Brain microvascular endothelial cell (primary cell): Measurements from ENCODE around the gene MLLT3.
A peak's percentile ranks its signal among the peaks of the same experiment; 100 is the strongest.

Source experiments
- DNase-seq: peaks from one replicate; pipeline ENCODE4 v3.0.0-alpha.2; 2020
- H3K27ac ChIP-seq: fragments of 250-450 bp; sonication (Bioruptor Pico); 2 replicates; pipeline ENCODE4 v1.5.1; 2020; ENCODE audit warnings: mild to moderate bottlenecking, moderate library complexity
- H3K27me3 ChIP-seq: fragments of 250-450 bp; sonication (Bioruptor Pico); replicated peaks from 2 replicates; pipeline ENCODE4 v1.5.1; 2020; ENCODE audit warnings: mild to moderate bottlenecking
- H3K36me3 ChIP-seq: fragments of 250-450 bp; sonication (Bioruptor Pico); replicated peaks from 2 replicates; pipeline ENCODE4 v1.5.1; 2020; ENCODE audit warnings: mild to moderate bottlenecking
- H3K4me3 ChIP-seq: 2 replicates; pipeline ENCODE4 v1.5.1; 2011; ENCODE audit warnings: low read depth, mild to moderate bottlenecking, control low read depth, low read length, moderate library complexity
- in situ Hi-C: cut with HindIII; loops from 2 replicates; pipeline ENCODE4 v1.10.0; 2017; ENCODE audit warnings: low sequenced_read_pairs, low pct_ligation_motif_present
- TF ChIP-seq, protein P1 (sequence below): IDR thresholded peaks from 2 replicates; pipeline ENCODE4 v1.5.1; 2011; ENCODE audit warnings: low read depth, mild to moderate bottlenecking, moderate library complexity, low read length, control low read depth, inconsistent platforms; ENCODE audit errors: missing control alignments

Gene MLLT3

DNA sequence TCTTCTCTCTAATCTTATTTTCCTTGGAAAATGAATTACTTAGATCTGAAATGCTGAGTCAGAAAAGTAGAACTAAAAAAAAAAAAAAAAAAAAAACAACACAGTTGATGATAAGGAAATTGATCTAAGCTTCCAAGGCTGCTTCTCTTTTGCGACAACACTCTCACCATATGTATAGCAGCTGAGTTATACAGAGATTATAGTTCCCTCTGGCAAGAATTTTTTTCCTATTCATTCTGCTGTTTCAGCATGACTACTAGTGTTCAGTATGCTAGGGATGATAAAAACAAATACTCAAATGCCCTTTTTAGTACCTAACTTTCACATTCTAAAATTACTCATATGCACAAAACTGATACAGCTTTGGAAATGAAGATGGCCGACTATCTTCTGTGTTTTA is 267.3 kb downstream of the MLLT3 start:
- TF ChIP-seq, protein P1, sequence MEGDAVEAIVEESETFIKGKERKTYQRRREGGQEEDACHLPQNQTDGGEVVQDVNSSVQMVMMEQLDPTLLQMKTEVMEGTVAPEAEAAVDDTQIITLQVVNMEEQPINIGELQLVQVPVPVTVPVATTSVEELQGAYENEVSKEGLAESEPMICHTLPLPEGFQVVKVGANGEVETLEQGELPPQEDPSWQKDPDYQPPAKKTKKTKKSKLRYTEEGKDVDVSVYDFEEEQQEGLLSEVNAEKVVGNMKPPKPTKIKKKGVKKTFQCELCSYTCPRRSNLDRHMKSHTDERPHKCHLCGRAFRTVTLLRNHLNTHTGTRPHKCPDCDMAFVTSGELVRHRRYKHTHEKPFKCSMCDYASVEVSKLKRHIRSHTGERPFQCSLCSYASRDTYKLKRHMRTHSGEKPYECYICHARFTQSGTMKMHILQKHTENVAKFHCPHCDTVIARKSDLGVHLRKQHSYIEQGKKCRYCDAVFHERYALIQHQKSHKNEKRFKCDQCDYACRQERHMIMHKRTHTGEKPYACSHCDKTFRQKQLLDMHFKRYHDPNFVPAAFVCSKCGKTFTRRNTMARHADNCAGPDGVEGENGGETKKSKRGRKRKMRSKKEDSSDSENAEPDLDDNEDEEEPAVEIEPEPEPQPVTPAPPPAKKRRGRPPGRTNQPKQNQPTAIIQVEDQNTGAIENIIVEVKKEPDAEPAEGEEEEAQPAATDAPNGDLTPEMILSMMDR: no peak
- H3K4me3 ChIP-seq: no peak overlapping the region
- DNase-seq: peak; percentile 78
- no peaks in the 10 kb centered on the region for H3K27me3 ChIP-seq
- in situ Hi-C loops: loop anchor here (25.0 kb wide), 1 partner anchor 168 kb away; no protein-coding TSS in a partner anchor
- H3K27ac ChIP-seq: peak overlapping the region; percentile 74
- H3K36me3 ChIP-seq: no peaks in the 10 kb centered on the region

DNA sequence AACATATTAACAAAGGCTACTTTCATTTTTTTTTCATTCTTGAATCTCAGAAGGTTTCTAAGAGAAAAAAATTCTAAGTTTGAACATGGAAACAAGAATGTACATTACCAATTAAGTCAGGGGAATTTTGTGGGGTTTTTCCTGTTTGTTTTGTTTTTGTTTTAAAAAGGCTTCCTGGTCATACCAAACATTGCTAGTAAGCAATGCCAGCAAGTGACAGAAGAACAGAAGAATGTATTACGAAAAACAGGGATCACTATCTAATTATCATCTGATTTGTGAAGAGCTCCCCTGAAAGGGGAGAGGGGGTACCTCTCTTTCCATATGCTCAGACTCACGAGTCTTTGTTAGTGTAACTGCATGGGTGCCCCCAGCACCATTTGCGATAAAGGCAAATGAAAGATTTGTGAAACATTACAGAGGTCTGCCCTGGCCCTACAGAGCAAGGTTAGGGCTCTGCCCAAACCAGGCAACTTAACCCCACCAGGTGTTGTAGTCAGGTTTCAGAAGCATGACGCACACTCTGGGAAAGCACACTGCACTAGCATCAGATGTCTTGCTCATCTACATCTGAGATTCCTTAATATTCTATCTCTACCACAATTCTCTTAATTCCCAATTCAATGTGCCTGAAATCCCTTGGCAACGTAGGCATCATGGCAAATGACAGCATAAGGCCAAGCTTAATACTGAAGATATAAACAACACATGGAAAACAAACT is 268.2 kb downstream of the MLLT3 start:
- Histone ChIP-seq H3K4me3 (no peak overlapping the region), H3K27ac (peak overlapping the region; percentile 74), H3K27me3 (no peaks in the 10 kb centered on the region), H3K36me3 (no peaks in the 10 kb centered on the region)
- TF ChIP-seq, protein P1: no peak
- in situ Hi-C loops: loop anchor here (25.0 kb wide), 1 partner anchor 167 kb away; no protein-coding TSS in a partner anchor
- no peak for DNase-seq

DNA sequence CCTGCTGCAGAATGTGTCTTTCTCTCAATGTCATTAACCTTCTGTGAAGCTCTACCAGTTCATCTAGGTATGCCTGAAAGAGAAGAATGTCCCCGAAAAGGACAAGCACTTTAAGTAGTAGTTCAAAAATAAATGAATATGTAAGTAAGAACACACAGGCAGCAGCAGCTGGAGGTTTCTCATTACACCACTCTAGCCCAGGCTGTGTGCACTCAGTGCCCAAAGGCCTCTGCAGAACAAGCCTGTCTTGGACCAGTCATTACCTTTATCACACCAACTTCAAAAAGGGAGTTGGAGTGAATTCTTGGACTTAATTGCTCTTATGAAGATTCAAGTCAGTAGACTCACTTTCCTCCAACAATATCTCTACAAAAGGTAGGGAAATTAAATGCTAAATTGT is 268.8 kb downstream of the MLLT3 start:
- Histone ChIP-seq H3K4me3 (no peak overlapping the region), H3K36me3 (no peaks in the 10 kb centered on the region), H3K27me3 (no peaks in the 10 kb centered on the region), H3K27ac (no peak overlapping the region)
- TF ChIP-seq, protein P1: no peak
- no peak for DNase-seq
- in situ Hi-C loops: loop anchor here (25.0 kb wide), 1 partner anchor 166 kb away; no protein-coding TSS in a partner anchor

DNA sequence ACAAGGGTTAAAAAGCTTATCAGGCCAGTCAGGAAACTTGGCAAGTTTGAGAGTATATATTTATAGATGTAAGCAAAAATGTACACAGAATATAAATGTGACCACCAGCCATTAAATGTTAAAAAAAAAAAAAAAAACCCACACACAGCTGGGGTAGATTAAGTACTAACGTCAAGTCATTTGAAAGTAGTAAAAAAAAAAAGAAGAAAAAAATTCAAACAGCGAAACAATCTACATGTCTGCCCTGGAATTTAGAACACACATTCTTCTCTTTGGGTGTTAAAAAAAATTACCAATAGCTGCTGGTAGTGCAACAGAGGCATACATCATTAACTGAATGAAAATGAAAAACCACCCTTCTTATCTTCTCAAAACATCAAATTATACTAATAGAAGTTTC is 269.7 kb downstream of the MLLT3 start:
- no peak for DNase-seq
- Histone ChIP-seq H3K36me3 (no peaks in the 10 kb centered on the region), H3K27me3 (no peaks in the 10 kb centered on the region), H3K27ac (no peak overlapping the region), H3K4me3 (no peak overlapping the region)
- in situ Hi-C loops: loop anchor here (25.0 kb wide), 1 partner anchor 165 kb away; no protein-coding TSS in a partner anchor
- TF ChIP-seq, protein P1: no peak

DNA sequence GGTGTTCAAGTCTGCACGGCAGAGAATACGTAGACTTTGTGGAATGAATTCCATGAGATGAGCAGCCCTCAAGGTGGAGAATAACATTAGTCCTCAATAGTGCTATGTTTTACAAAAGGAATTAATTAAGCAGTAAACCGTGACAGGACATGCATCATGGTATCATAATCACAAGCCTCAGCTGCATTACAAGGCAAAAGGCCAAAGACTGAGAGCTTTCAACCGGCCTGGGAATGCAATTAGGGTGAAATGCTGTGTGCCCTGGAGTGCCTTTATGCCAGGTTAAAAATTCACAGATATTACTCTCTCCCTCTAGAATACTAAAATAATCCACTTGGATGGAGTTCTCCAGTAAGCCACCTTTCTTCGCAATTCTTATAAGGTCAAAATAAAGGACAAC is 270.6 kb downstream of the MLLT3 start:
- no peaks in the 10 kb centered on the region for H3K27me3 ChIP-seq
- H3K27ac ChIP-seq: no peak overlapping the region
- no peak for DNase-seq
- H3K36me3 ChIP-seq: no peaks in the 10 kb centered on the region
- TF ChIP-seq, protein P1: no peak
- no peak overlapping the region for H3K4me3 ChIP-seq
- in situ Hi-C loops: loop anchor here (25.0 kb wide), 1 partner anchor 164 kb away; no protein-coding TSS in a partner anchor

DNA sequence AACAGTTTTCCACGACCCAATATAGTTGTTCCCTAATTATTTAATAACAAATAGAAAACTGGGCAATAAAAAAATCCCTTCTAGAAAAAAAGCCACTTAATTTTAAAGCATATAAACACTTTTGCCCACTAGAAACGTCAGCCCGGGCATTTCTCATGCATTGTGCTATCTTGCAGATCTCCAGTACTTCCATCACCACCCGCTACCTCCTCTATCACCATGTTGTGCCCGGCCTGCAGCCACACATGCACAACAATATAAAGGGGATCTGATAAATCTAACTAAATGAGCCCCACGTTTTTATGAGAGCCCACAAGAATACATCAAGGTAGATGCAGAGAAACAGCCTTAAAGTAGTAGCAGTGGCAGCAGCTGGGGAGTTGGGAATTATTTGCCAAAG is 272.7 kb downstream of the MLLT3 start:
- TF ChIP-seq, protein P1: no peak
- in situ Hi-C loops: no loop called here
- no peaks in the 10 kb centered on the region for H3K36me3 ChIP-seq

More for the DNA sequence above, 272.7 kb downstream of the MLLT3 start:
- no peaks in the 10 kb centered on the region for H3K27me3 ChIP-seq
- DNase-seq: no peak
- H3K4me3 ChIP-seq: no peak overlapping the region
- H3K27ac ChIP-seq: no peak overlapping the region
